ENCODE data around the gene CNGB1. TPM values are rescaled to one million over a fixed set of nuclear protein-coding genes. Genes with fewer than 3 reads are reported as not detected.

CNGB1 gene
- total and polyA plus RNA-seq, 2 of the 13 experiments (the other 11 are each of a cell fraction or from before 2014, with no cell fraction given), result 0.02 to 0.15 TPM

- FAIRE-seq, result no peak
- no peak overlapping the region for H3K27ac ChIP-seq (ENCODE audit: extremely low read length, insufficient read depth, low read length)
- in situ Hi-C loops (cut with HindIII; ENCODE audit: extremely low pct_ligation_motif_present, low pct_unique_long_range_greater_than_20kb), result no loop called here
These were observed 23.4 kb upstream of the CNGB1 start for GRCh38 chr16:57994361-57994760.

GRCh38 chr16:57993897-57994296, 23.0 kb upstream of the CNGB1 start:
- Histone ChIP-seq H3K79me2 (ENCODE audit: insufficient read depth, low read length) (no peaks in the 10 kb centered on the region), H3K4me1 (ENCODE audit: insufficient read depth, low read length) (peaks cover 5% of the 10 kb centered on the region), H3K36me3 (replicated peaks in 1 of 2; ENCODE audit: control insufficient read depth in 1 of 2, insufficient read depth in 2 of 2, low read length in 2 of 2) (peaks cover 9 to 19% of the 10 kb centered on the region in 2 experiments; a peak in 4 of 5 replicates), H3K4me3 (replicated peaks in 1 of 3; ENCODE audit: insufficient read depth in 1 of 3, low read depth in 2 of 3, low read length in 3 of 3) (no peak overlapping the region), H4K20me1 (ENCODE audit: insufficient read depth, low read length) (no peaks in the 10 kb centered on the region), H2AFZ (ENCODE audit: low read length) (no peak overlapping the region), H3K27ac (ENCODE audit: extremely low read length, insufficient read depth, low read length) (no peak overlapping the region), H3K27me3 (ENCODE audit: control insufficient read depth in 1 of 2, insufficient read depth in 2 of 2, low read length in 2 of 2) (peaks cover 2 to 4% of the 10 kb centered on the region in 2 experiments; a peak in 1 of 5 replicates), H3K9ac (ENCODE audit: insufficient read depth, low read depth, low read length) (no peak overlapping the region), H3K9me3 (ENCODE audit: low read length) (no peaks in the 10 kb centered on the region), H3K4me2 (ENCODE audit: low read depth, low read length) (no peak overlapping the region)
- TF ChIP-seq POLR2G (IDR thresholded peaks at IDR 0.05; ENCODE audit: low read depth, low read length) (peak; percentile 27; the same call in 1 of the 2 replicates), ZNF878 (CRISPR knock-in tag; IDR thresholded peaks at IDR 0.05) (0 out of 2 replicates have a peak, but pooled peaks have one; percentile 36), MNT (IDR thresholded peaks at IDR 0.05) (no peak), AGO2 (optimal IDR thresholded peaks at IDR 0.05; ENCODE audit: low read depth, low read length) (peak; percentile 57)
- TF ChIP-seq, protein P1, sequence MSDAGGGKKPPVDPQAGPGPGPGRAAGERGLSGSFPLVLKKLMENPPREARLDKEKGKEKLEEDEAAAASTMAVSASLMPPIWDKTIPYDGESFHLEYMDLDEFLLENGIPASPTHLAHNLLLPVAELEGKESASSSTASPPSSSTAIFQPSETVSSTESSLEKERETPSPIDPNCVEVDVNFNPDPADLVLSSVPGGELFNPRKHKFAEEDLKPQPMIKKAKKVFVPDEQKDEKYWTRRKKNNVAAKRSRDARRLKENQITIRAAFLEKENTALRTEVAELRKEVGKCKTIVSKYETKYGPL (CRISPR knock-in tag; IDR thresholded peaks at IDR 0.05), result no peak
- 95% methylated on average over 5 of the region's 5 CpGs for WGBS (ENCODE audit: low lambda C conversion rate)
- CTCF ChIA-PET (ENCODE audit: low intra/inter-chr PET ratio, low total read pairs), result interaction anchor here (1.8 kb wide), 1 partner anchor 95 kb away, joined by 5 read pairs; no protein-coding TSS in a partner anchor
- no TSS peak for BruUV-seq (replicated peaks)
- DNase-seq (ENCODE audit: low spot score), result no peak
- intact Hi-C loops (cut with micrococcal nuclease; ENCODE audit: unreplicated experiment), result no loop called here
- FAIRE-seq, result no peak
- in situ Hi-C loops (cut with HindIII; ENCODE audit: extremely low pct_ligation_motif_present, low pct_unique_long_range_greater_than_20kb), result no loop called here
- ATAC-seq, result no peak
- POLR2A ChIA-PET, result interaction anchor here (1.2 kb wide), 1 partner anchor 31 kb away, joined by 3 read pairs; no protein-coding TSS in a partner anchor

More at GRCh38 chr16:57994361-57994760, 23.4 kb upstream of the CNGB1 start:
- ATAC-seq (no peak), DNase-seq (ENCODE audit: low spot score) (no peak)
- TF ChIP-seq ZNF775 (CRISPR knock-in tag; IDR thresholded peaks at IDR 0.05; ENCODE audit: borderline replicate concordance) (no peak), ZNF629 (CRISPR knock-in tag; conservative IDR thresholded peaks at IDR 0.05) (peak; percentile 83), CCDC6 (CRISPR knock-in tag; IDR thresholded peaks at IDR 0.05) (0 out of 2 replicates have a peak, but pooled peaks have one; percentile 26)
- H3K4me1 ChIP-seq (ENCODE audit: insufficient read depth, low read length), result peaks cover 10% of the 10 kb centered on the region
- intact Hi-C loops (cut with micrococcal nuclease; ENCODE audit: unreplicated experiment), result no loop called here
- no TSS peak for BruUV-seq (replicated peaks)
- H3K27me3 ChIP-seq (ENCODE audit: control insufficient read depth in 1 of 2, insufficient read depth in 2 of 2, low read length in 2 of 2), result peaks cover 2 to 4% of the 10 kb centered on the region in 2 experiments; a peak in 1 of 5 replicates
- no peaks in the 10 kb centered on the region for H3K9me3 ChIP-seq (ENCODE audit: low read length)
- H3K4me3 ChIP-seq (replicated peaks in 1 of 3; ENCODE audit: insufficient read depth in 1 of 3, low read depth in 2 of 3, low read length in 3 of 3), result no peak overlapping the region
- no peak overlapping the region for H2AFZ ChIP-seq (ENCODE audit: low read length)
- no peak overlapping the region for H3K9ac ChIP-seq (ENCODE audit: insufficient read depth, low read depth, low read length)
- H3K36me3 ChIP-seq (replicated peaks in 1 of 2; ENCODE audit: control insufficient read depth in 1 of 2, insufficient read depth in 2 of 2, low read length in 2 of 2), result peaks cover 9 to 19% of the 10 kb centered on the region in 2 experiments; a peak in 4 of 5 replicates
- 93% methylated on average over 4 of the region's 4 CpGs for WGBS (ENCODE audit: low lambda C conversion rate)
- H3K4me2 ChIP-seq (ENCODE audit: low read depth, low read length), result no peak overlapping the region
- no peaks in the 10 kb centered on the region for H3K79me2 ChIP-seq (ENCODE audit: insufficient read depth, low read length)
- POLR2A ChIA-PET, result no interaction called here
- CTCF ChIA-PET (ENCODE audit: low intra/inter-chr PET ratio, low total read pairs), result interaction anchor here (1.8 kb wide), 1 partner anchor 95 kb away, joined by 5 read pairs; no protein-coding TSS in a partner anchor
- H4K20me1 ChIP-seq (ENCODE audit: insufficient read depth, low read length), result no peaks in the 10 kb centered on the region

All from HepG2 (cell line).